NCI-H1694 treated with DMSO at 0.1 percent for 48 hours (cell line): ENCODE data around the gene SPIRE2.
A peak's percentile ranks its signal among the peaks of the same experiment; 100 is the strongest.
"Not testable (repeated sequence)": the region's sequence is repeated elsewhere in the genome, so short reads cannot be mapped to it uniquely, and the experiment has no call there.

ENCODE experiments used
- DNase-seq: peaks from one replicate; lab custom pipeline; 2025; lab: John Stamatoyannopoulos, UW

The SPIRE2 gene

GRCh38 chr16:89898201-89898967 lies 70.1 kb downstream of the SPIRE2 start:
- no peak for DNase-seq

DNA sequence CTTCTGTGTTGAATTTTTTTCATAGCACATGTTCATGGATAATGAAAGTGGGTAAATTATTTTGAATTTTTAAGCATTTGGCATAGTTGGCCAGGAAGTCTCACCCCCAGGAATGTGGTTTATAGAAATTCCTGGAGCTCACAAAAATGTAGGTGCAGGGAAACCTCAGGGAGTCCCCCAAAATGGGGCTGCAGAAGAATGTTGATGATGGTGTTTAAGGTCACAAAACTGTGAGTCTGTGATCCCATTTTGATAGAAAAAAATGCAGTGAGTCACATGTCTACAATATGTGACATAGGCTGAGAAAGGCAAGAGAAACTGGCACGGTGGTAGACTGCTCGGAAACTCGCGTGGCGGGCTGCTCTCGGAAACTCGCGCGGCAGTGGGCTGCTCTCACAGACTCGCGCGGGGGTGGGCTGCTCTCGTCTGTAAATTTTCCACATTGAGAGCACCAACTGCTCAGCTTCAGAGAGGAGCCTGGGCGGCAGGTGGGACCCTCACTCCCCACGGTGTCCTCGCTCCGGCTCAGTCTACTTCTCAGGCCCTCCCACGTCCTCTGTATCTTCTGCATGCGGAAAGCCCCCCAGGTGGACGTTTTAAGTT lies 71.7 kb downstream of the SPIRE2 start:
- DNase-seq, result no peak

- DNase-seq, result no peak
Measured at GRCh38 chr16:89900885-89901284, 72.6 kb downstream of the SPIRE2 start.

DNA sequence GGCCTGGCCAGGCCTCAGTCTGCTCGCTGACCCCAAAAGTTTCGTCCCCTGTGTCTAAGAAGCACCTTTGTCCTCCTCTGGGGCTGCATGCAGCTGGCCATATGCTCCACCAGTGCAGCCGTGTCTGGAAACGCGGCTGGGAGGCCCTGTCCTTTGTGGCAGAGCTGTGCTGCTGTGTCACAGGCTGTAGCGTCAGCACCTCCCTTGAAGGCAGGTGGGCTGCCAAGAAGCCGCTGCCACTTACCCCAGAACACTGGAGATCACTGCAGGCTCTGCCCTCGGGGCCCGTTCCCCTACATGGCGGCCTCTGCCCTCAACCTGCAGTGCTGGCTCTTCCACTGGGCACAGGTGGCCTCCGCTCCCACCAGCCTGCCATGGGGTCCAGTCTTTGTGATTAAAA lies 74.7 kb downstream of the SPIRE2 start:
- no peak for DNase-seq

DNA sequence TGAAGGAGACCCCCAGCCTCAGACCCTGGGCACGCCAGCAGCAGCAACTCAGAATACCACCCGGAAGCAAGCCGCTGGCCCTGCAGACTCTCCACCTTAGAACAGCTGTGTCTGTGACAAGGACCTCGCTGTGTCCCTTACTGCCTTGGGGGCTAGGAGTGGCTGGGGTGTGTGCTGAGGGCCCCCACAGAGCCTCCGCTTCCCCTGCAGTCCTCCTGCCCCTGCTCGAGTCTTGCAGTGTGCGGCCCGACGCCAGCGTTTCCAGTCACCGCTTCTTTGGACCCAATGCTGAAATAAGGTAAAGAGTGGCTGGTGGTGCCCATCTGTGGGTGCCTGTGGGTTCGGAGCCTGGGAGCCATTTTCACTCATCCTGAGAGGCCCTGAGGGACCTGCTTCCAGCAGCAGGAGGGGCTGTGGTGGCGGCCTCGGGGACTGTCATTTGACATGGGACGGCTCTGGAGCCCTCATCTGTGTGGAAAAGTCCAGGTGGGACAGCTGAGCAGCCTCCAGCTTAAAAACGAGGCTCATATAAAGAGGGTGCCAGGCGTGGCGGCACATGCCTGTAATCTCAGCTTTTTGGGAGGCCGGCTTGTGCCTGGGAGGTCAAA lies 75.7 kb downstream of the SPIRE2 start:
- DNase-seq, result no peak

DNA sequence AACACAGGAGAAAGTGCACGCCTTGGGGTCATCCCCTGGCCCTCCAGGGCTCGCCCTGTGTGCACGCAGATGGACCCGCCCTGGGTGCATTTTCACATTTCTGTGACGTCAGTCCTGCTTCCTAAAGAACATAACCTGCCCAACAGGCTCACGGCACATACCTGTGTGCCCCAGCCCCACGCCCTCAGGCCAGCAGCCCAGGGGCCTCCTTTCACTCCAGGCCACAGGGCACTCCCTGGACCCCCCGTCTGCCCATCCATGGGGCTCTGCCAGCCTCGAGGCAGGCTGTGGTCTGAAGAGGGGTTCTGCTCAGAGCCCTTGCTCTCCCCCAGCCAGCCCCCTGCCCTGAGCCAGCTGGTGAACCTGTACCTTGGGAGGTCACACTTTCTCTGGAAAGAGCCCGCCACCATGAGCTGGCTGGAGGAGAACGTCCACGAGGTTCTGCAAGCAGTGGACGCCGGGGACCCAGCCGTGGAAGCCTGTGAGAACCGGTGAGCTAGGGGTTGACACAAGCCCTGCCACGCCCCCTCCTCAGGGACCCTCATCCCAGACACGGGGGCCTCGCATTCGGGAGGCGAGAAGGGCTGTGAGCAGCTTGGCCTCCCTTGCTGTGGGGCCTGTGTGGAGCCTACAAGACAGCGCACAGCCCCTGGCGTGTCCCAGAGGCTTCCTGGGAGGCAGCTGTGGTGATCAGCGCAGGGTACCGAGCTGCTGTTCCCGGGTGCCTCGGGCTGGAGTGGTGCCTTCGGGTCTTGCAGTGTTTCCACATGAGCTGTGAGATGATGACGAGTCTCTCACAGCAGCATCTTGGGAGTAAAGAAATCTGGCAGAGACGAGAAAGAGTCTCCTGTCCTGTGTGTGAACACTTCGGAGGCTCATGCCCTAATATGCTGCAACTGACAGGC lies 76.6 kb downstream of the SPIRE2 start:
- DNase-seq, result no peak

- DNase-seq, result no peak
Measured at GRCh38 chr16:89905511-89906139, 77.3 kb downstream of the SPIRE2 start.

- DNase-seq, result no peak
Measured at GRCh38 chr16:89906140-89907025, 78.1 kb downstream of the SPIRE2 start.

DNA sequence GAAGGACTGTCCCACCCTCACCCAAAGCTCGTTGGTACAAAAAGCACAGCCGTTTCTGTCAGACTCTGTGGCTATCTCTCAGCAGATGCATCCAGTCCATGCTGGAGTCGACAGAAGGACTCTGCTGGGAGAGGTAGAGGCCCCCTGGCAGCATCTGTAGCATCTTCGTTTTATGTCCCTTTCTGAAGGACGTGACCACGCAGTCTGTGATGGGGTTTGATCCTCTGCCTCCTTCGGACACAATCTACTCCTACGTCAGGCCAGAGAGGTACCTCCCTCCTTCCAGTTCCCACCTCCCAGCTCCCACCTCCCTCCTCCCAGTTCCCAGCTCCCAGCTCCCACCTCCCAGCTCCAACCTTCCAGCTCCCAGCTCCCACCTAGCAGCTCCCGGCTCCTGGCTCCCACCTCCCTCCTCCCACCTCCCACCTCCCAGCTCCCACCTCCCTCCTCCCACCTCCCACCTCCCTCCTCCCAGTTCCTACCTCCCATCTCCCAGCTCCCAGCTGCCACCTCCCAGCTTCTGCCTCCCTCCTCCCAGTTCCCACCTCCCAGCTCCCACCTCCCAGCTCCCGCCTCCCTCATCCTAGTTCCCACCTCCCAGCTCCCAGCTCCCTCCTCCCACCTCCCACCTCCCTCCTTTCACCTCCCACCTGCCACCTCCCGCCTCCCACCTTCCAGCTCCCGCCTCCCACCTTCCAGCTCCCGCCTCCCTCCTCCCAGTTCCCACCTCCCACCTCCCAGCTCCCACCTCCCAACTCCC lies 79.0 kb downstream of the SPIRE2 start:
- no peak for DNase-seq

DNA sequence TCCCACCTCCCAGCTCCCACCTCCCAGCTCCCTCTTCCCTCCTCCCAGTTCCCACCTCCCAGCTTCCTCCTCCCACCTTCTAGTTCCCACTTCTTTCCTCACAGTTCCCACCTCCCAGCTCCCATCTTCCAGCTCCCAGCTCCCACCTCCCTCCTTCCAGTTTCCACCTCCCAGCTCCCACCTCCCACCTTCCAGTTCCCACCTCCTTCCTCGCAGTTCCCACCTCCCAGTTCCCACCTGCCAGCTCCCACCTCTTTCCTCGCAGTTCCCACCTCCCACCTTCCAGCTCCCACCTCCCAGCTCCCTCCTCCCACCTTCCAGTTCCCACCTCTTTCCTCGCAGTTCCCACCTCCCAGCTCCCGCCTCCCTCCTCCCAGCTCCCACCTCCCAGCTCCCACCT lies 80.0 kb downstream of the SPIRE2 start:
- DNase-seq, result no peak

DNA sequence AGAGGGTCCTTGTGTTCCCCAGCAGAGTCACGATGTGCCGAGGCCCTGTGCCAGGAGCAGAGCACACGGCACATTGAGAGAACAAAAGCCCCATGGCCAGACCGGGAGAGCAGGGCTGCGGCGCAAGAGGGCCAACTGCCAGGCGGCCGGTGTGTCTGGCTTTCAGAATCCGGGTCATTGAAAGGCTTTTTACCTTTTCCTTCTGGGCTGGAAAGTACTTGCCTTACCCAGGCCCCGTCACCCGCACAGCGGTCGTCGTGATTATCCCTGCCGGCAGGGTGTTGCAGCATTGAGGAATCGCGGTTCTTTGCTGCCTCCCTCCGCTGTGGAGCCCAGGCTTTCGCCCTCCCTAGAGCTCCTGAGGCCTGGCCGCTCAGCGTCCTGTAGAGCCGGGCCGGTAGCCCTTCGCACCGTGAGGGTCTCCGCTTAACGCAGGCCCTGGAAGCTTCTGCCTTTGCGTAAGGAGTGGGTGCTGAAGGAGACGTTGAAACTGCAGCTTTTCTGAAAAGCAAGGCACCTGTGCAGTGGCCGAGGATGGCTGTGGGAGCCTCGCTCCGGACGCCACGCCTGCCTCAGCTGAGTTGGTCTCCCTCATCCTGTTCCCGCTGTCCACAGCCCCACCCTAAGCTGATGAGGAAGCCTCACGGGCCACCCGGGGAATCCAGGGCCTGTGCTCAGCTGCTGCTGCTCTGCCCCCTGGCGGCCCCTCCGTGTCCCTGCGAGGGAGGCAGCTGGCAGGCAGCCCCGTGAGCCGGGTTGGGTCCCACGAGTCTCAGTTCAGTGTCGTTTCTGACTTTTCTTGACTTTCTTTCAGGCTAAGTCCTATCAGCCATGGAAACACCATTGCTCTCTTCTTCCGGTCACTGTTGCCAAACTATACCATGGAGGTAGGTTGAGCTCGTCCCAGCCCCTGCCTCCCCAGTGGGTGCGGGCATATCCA lies 81.8 kb downstream of the SPIRE2 start:
- peak; percentile 37 for DNase-seq

GRCh38 chr16:89910717-89911354 lies 82.6 kb downstream of the SPIRE2 start:
- no peak for DNase-seq

DNA sequence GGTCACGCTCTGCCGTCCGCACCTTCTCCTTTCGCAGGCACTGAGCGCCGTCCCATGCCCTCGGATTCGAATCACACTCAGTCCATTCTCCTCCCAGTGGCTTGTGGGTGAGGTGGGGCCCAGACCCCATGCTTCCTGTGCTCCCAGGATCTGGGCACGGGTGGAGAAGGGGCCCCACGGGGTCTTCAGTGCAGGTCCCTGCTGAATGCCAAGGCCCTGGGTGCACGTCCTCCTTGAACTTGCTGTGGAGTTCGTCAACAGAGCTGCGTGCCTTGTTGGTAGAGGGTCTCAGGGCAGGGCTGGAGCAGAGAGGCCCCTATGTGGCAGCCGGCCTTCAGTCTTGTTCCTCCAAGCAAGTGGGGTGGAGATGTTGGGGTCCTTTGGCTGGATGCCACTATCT lies 83.1 kb downstream of the SPIRE2 start:
- DNase-seq, result no peak

DNA sequence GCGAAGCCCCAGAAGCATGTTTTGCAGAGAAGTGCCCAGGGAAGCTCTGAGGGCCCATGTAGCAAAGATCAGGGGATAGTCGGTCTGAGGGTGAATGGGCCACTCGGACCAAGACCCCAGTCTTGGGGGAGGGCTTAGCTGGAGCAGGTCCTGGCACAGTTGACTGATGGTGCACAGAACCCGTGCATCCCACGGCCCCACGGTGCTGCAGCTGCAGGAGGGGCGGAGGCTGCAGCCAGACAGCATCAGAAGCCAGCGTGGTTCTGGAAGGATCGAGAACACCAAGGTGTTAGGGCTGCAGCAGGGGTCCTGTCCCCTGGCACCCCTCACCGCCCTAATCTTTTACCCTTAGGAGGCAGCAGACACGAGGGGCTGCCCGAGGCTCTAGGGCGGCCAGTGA lies 83.9 kb downstream of the SPIRE2 start:
- no peak for DNase-seq

GRCh38 chr16:89912627-89913026 lies 84.4 kb downstream of the SPIRE2 start:
- DNase-seq, result no peak

DNA sequence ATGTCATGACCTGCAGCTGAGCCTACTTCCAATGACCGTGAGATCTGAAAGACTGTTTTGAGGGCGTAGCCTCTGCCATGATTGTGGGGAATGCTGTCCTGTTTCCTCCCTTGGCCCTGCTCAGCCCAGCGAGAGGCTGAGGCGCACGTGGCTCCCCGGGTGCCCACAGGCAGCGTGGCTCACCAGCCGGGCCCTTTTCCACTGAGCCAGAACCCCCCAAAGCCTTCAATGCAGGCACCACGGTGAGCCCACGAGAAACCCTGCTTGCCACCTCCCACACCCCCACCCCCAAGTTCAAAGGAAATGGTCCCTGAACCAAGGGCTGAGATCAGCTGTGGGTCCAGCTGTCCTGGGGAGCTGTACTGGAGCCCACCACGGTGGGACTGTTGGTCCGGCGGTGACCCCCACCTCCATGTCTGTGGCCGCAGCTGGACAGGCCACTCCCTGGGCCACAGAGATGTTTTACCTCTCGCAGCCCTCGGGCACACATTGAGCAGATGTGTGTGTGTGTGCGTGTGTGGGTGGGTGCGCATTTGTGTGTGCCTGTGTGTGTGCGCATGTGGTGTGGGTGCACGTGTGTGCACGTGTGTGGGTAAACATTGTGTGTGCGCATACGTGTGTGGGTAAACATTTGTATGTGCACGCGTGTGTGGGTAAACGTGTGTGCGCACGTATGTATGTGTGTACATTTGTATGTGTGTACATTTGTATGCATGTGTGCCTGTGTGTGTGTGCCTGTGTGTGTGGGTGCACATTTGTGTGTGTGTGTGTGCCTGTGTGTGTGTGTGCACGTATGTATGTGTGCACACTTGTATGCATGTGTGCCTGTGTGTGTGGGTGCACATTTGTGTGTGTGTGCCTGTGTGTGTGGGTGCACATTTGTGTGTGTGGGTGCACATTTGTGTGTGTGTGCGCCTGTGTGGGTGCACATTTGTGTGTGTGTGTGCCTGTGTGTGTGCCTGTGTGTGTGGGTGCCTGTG lies 85.4 kb downstream of the SPIRE2 start:
- DNase-seq, result no peak

- DNase-seq, result not testable (repeated sequence)
Measured at GRCh38 chr16:89914642-89915285, 86.5 kb downstream of the SPIRE2 start.
